HG02870 (cell line): ENCODE measurements around the gene RALBP1.

Experiments
- ATAC-seq: cut with Tn5 transposase; IDR thresholded peaks from one replicate; pipeline ENCODE4 v1.9.1; 2021; ENCODE audit warnings: mild to moderate bottlenecking, moderate library complexity; ENCODE audit not compliant: unreplicated experiment

Gene RALBP1

DNA sequence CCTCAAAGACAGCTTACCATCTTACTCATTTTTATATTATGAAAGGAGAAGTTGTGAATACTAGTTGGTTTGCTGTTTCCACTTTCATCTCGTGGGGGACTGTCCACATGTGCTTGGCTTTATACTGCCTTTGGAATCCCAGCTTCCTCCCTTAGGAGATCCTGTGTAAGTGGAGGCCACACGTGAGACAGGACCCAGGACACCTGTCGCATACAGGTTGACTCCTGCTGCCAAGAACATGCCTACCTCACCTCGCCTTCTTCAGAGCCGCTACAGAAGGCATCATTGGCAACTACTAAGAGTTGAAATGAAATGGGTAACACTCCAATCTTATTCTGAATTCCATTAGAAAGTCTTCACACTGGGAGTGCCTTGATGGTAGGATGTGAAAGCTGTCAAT is 69.7 kb downstream of the RALBP1 start:
- no peak for ATAC-seq

DNA sequence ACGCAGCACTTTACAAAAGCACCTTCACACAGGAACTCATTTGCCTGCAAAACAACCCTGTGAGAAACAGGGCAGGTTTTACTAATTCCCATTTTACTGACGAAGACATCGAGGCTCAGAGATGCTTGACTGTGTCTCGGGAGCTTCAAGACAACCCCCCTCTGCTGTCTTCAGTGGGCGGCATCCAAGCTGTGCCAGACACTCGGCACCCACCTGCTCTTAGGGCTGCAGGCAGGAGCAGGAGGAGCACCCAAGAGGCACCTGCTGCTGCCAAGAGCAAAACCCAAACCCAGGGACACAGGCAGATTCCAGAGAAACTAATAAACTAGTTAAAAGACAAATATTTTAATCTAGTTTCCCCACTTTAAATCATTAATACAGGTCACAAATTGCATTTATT is 71.2 kb downstream of the RALBP1 start:
- ATAC-seq: no peak

DNA sequence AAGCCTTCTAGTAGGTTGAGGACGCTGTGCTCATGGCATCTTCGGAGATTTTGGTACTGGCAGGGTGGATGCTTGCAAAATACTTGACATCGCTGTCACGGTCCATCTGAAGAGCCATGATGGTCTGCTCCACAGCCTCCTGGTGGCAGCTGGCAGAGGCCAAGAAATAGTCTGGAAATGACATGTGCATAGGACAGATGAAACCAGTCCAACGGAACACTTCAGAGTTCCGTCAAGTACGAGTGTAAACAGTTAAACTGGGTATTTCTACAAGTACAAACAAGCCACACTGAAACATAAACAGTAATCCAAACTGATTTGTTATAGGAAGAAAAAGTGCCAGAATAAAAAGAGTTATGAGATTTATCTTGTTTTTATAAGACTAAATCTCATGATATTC is 72.5 kb downstream of the RALBP1 start:
- no peak for ATAC-seq

DNA sequence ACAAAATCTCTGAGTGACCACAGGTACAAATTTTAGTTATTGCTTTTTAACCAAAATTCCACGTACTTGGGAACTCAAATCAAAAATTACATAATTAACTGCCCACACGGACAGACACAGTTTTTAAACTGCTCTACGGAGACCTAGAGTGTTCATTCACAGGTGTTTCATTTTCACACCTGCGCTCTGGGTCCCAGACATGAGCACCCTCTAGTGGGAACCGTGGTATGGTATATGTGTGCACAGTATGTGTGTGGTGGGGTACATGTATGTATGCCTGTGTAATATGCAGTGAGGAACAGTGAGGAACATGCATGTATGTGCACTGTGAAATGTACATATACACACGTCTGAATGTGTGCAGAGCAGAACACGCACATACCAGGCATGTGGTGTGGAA is 74.1 kb downstream of the RALBP1 start:
- no peak for ATAC-seq

DNA sequence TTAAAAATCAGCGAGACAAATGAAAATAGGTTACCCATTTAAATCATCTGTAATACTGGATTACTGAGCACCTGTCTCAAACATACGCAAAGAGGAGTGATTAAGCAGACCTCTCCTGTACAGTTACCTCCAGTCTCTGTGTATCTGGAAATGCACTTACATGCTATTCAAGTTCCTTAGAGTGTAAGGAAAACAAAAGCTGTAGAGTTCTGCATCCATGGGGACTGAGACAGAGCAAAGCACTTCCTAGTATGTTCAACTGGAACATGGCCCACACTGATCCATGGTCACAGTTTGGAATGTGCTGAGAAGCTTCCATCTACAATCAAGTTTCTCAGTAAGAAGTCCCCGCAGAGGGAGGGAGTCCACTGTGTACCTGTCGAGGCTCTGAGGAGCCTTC is 75.1 kb downstream of the RALBP1 start:
- no peak for ATAC-seq

DNA sequence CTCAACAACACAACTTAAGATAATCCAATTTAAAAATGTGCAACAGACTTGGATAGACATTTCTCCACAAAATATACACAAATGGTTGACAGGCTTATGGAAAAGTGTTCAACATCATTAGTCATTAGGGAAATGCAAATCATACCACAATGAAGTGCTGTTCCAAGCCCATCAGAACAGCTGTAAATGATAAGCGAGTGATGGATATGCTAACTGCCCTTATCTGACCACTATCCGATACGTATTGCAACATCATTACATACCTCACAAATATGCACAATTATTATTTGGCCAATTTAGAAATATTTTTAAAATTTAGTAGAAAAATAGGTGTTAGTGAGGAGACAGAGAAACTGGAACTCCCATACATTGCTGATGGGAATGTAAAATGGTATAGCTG is 76.9 kb downstream of the RALBP1 start:
- no peak for ATAC-seq

DNA sequence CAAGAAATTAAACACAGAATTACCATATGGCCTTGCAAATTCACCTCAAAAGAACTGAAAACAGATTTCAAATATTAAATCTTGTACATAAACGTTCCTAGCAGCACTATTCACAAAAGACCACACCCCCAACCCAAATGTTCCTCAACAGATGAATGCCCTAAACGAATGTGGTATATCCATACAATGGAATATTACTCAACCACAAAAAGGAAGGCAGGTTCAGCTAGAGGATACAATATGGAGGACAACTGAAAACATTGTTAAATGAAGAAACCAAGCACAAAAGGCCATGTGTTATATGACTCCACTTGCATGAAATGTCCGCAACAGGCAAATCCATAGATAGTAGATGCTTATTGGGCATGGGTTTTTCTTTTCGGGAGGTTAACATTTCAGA is 77.3 kb downstream of the RALBP1 start:
- ATAC-seq: no peak

DNA sequence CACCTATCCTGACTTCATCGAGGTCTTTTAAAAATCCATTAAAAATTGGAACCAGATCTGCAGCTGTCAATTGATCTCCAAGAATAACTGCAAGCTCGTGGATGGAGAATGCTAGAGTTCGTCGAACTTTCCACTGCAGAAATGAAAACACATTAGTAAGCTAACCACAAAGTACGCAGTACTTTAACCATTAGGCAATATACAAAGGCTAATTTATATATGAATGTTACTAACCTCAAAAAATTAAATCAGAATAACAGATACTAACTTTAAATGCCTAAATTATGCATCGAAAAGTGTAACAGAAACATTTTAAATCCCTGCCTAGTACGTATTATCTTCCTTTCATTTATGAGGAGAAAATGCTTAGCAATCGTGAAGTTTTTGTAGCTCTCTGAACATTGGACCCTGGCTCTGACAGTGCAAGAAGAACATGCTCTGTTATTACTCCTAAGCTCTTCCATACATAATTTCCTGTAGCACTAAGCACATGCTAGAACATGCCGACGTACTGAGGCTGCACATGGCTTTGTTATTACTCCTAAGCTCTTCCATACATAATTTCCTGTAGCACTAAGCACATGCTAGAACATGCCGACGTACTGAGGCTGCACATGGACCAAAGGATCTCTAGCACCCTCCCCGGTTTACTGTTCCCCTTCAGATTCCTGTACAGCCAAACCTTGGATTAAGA is 82.1 kb downstream of the RALBP1 start:
- no peak for ATAC-seq

DNA sequence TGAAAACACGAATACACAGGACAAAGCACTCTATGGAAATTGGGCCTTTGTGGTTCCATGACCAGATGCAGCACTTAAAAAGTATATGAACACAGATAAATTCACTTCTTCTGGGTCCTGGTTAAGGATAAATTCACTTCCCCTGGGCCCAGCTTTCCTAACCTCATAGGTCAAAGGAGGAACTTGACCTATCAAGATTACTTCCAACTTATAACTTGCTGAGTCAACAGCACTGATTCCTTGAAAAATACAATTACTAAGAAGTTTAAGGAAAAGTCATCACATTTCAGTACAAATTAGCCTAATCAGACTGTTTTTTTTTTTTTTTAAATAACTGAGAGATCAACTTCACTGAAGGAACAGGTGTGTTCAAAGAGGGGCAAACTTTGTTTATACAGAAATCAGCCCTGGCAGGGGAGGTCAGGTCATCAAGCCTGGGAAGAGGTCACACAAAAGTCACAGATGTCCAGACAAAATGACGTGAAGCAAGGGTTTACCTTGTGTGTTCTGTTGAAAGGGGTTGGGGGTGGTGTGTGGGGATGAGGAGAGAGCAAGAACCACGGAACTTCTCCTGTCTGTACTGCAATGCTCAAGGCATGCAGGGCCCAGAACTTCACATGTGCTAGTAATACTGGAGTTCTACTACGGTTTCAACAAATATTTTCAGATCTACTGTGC is 83.2 kb downstream of the RALBP1 start:
- ATAC-seq: no peak

DNA sequence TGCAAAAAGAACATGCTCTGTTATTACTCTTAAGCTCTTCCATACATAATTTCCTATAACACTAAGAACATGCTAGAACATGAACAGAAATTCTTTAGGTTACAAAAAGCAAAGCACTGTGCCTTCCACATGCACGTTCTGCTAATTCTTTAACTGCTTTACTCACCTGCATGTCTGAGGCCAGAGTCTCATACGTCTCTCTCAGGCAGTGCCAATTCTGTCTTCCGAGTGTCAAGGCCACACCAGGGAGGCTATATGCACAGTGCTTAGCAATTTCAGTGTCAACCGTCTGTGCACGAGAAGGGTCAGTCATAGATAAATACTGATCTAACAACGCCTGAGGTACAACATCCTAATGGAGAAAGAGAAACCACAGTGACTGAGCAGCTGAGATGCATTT is 83.9 kb downstream of the RALBP1 start:
- no peak for ATAC-seq

DNA sequence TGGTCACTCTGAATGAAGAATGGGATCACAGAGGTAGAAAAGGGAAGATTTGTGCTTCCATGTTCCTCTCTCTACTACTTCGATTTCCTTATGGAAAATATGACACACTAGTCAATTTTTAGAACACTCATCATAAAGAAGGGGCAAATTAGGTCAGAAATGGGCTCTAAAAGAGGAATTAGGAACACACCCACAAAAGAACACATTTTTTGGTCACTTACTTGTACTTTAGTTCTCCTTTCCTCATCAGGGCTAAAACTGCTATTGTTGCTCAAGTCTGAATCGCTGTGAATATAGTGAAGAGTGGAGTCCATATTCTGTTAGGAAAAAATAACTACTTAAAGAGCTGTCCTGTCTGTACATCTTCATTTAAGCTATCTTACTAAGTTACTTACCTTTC is 86.4 kb downstream of the RALBP1 start:
- no peak for ATAC-seq

DNA sequence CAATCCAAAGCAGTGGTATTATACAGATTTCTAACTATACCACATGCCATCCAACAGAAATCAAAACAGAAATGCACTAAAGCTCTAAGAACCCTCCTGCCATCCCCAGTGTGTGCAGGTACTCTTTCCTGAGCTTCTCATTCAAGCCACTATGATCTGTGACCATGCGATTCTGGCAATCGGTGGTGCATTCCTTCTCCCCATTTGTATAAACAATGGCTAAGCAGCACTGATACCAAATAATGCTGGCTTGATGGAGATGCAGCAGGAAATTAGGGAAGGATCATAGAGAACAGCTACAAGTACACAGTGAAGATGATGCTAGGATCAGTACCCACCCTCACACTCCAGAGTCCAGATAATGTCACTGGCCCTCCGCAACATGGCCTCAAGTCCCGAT is 87.3 kb downstream of the RALBP1 start:
- ATAC-seq: no peak

DNA sequence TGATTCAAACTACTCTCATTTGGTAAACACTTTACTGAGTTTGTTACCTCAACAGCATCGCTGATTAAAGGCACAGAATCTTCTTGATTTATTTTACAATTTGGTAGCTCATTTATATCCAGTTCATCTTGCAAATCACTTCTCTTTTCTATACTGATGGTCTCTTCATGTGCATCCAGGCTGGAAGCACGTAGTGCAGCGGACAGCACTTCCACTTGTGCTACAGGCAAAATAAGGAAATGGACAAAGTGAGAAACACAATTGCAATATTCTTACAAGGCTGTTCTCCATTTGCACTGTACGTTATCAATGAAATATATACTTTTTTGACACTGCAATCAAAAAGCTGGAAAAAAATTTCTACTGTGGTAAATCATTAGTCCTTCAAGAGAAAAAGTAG is 88.0 kb downstream of the RALBP1 start:
- no peak for ATAC-seq

DNA sequence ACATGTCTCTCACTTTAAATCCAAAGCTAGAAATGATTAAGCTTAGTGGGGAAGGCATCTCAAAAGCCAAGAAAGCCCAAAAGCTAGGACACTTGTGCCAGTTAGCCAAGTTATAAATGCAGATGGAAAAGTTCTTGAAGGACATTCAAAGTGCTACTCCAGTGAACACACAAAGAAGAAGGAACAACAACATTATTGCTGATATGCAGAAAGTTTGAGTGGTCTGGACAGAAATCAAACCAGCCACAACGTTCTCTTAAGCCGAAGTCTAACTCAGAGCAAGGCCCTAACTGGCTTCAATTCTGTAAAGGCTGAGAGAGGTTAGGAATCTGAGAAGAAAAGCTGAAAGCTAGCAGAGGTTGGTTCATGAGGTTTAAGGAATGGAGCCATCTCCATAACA is 90.1 kb downstream of the RALBP1 start:
- no peak for ATAC-seq

DNA sequence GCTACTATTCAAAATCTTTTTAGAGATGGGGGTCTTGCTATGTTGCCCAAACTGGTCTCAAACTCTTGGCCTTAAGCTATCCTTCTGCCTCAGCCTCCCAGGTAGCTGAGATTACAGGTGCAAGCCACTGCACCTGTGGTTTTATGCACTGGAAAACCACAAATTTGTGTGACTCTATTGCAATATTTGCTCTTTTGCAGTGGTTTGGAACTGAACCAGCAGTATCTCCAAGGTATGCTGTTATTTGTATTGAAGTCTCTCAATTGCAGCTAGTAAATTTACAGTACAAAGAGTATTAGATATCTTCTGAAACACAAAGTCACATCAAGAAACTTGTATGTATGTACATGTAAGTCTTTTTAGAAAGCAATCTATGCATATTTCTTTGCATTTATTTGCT is 92.9 kb downstream of the RALBP1 start:
- no peak for ATAC-seq

DNA sequence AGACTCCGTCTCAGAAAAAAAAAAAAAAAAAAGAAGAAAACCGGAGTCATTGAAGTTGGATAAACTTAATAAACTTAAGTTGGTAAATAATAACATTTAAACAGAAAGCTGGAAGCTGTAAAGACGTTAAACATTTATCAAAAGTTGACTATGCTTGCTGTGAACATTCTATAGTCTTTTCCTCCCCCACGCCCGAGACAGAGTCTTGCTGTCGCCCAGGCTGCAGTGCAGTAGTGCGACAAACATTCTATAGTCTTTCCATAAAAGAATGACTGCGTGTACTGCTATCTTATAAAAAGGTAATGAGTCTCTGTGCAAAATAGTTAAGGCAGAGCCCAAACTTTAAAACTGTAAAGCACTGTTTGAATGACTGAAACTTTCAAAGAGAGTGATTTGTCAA is 93.9 kb downstream of the RALBP1 start:
- no peak for ATAC-seq

DNA sequence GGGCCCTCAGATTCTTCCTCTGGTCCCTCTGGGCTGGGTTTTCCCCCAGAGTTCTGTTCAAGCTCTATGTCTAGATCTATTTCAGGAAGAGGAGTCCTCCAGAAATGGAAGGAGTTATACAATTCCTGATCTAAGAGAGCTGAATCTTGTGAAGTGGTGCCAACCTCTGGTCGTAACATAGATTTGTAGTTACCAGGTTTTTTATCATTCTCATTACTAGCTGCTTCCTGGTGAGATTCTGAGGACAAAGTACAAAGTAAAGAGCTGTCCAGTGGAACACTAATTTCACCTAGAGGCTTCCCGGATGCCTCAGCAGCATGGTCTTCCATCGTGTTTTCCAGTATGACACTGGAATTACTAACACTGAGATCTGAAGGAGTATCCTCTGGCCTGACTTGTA is 94.9 kb downstream of the RALBP1 start:
- no peak for ATAC-seq

DNA sequence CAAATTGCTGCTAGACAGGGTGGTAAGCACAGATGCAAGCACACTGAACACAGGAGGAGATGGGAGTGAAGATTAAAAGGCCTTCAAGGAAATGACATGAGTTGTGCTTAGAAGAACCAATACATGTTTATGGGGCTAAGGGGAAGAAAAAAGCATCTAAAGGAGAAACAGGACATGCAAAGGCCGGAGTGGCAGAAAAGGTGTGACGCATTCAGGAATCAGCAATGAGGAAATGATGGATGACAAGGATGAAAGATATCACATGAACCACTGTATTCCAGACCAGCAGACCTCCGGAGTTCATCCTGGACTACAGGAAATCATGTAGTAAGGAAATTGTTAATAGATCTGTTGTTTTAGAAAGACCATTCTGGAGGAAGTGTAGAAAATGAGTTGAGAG is 96.2 kb downstream of the RALBP1 start:
- ATAC-seq: no peak

DNA sequence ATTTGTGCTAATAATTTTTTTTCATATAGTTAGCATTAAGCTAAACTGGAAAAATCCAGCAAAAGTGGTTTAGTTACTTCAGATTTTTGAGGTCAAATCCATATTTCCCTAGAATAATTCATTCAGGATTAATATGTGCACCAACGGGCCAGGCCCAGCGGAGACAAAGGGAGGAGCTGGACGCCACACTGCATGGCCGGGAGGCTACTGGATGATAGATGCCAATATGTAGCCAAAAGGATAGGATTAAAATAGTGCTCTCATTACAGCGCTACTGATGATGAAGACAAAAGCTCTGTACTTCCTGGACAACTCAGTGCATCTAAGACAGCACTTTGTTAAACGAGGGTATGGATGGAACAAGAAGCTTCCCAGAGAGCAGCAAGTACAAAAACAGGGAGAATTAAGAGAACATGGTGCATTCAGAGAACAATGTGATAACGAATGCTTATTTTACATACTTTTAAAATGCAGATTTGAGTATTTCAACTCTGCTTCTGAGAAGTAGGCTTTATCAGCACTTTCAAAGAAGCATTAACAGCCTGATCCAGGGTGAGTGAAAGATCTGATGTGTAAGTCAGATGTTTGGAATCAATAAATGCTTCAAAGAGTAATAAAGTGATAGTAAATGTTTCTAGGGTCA is 99.3 kb downstream of the RALBP1 start:
- ATAC-seq: no peak

DNA sequence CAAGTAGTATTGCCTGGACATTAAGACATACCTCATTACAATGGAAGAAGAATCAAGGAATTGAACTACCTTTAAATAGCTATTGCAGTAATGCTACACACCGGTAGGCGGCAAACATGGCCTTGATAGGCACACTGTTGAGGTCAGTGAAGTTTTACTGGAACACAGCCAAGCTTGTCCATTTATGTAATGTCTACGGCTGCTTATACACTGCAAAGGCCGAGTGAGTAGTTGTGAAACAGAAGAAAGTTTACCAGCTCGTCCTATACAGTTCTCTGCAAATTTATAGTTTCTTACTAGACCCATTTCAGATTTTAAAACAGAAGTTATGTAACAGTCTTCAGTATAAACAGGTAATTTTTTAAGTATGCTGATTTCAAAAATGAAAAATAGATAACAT is 100.2 kb downstream of the RALBP1 start:
- no peak for ATAC-seq

DNA sequence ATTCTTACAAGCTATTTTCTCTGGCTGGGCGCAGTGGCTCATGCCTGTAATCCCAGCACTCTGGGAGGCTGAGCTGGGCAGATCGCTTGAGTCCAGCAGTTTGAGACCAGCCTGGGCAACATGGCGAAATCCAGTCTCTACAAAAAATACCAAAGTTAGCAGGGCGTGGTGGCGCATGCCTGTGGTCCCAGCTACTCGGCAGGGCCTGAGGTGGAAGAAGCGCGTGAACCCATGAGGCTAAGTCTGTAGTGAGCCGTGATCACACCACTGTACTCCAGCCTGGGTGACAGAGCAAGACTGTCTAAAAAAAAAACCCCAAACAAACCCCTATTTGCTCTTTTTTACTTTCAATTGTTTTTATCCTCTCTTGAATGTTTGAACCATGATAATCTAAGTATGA is 102.0 kb downstream of the RALBP1 start:
- no peak for ATAC-seq

DNA sequence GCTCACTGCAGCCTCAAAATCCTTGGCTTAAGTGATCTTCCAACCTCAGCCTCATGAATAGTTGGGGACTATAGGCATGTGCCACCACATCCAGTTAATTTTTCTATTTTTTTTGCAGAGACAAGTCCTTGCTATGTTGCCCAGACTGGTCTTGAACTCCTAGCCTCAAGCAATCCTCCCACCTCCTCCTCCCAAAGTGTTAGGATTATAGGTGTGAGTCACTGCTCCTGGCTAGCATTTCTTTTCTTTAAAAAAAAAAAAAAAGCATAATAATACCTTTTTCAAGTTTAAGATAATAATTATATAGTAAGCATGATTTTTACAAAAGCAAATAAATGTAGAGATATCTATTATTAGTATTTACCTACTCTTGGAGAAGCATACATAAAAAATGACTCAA is 103.0 kb downstream of the RALBP1 start:
- ATAC-seq: no peak

DNA sequence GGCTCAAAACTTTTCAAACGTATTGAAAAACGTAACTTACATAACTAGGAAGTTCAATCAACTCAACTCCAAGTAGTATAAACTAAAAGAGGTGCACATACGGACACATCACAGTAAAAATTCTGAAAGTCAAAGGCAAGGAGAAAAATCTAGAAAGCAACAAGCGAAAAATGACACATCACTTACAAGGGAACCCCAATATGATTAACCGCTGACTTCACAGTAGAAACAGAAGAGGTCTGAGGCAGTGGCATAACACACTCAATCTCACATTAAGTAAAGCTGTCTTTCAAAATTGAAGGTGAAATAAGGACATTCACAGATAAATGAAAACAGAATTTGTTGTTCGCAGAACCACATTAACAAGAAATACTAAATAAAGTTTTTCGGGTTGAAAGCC is 106.4 kb downstream of the RALBP1 start:
- no peak for ATAC-seq
